Stimulated activated CD8-positive, alpha-beta memory T cell treated with anti-CD3 and anti-CD28 coated beads, Interleukin-7, amount 100 ng/mL, for 48 hours (primary cell): Measurements from ENCODE around the gene CPLX3.

Experiments
- DNase-seq, 2 donors: peaks; one replicate each; pipeline ENCODE4 v3.0.0-alpha.2; 2020; ENCODE audit warnings: low read depth in 1 of 2; ENCODE audit errors: extremely low read depth in 1 of 2

Gene CPLX3

DNA sequence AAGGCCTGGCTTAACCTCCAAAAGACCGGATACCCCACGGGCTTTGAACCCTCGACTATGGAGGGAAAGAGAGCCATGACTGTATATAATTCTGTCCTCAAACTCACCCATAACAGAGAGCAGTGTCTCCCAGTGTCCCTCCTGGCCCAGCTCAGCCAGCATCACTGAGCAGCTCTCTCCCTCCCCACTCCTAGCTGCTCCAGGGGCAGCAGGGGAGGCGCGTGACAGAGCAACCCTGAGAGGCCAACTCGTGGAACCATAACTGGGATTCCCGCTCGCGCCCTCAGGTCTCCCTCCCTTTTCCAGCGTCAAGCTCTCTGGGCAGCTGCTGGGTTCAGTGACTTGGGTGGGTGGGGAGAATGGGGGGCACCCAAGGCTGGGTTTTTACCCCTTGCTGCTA is 561 bp upstream of the CPLX3 start:
- DNase-seq: no peak

DNA sequence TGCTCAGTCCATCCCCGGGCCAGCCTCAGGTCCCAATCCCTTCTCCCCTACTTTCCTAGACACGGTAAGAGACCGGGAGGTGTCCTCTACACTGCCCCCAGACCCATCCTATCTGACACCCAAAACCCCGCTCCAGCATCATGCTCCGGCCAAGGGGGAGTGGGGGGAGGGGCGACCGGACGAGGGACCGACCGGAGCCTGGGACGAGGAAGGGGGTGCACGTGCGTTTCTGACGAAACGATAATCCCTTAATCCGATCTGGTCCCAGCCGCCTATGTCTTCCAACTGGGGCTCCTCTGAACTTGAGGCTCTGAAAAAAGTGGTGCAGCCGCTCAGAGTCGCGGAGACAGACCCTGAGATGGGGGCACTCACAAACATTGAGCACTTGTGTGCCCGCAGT is 494 bp downstream of the CPLX3 start:
- no peak for DNase-seq

DNA sequence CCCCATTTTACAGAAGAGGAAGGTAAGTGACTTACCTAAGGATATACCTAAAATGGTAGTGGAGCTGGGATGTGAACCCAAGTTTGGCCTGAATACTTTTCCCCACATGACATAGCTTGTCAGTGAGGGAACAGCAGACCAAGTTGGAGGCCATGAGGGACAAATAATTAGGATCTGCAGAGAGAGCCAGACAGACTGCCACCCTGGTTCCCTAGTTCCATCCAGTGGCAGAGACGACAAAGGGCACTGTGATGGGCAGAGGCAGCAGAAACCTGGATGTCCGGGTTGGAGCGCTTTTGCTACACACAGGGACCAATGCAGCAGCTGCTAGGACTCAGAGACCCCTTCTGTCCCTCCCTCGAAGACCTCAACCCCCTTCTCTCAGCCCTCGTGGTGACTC is 1.2 kb downstream of the CPLX3 start:
- no peak for DNase-seq

DNA sequence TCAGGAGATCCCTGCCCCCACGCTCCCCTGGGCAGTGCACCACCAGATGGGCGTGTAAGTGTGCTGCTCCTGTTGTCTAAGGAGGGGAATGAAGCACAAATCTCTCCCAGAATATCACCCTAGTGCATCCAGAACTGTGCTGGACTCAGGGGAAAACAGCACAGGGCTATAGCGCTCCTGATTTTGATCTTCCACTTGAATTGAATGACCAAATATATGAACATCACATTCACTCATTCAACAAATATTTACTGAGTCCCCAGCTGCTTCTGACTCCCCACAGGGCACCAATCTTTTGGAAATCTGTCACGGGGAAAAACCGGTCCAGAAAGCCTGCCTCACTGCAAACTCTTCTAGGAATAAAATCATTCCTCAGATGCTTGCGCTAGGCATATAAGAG is 2.4 kb downstream of the CPLX3 start:
- no peak for DNase-seq

DNA sequence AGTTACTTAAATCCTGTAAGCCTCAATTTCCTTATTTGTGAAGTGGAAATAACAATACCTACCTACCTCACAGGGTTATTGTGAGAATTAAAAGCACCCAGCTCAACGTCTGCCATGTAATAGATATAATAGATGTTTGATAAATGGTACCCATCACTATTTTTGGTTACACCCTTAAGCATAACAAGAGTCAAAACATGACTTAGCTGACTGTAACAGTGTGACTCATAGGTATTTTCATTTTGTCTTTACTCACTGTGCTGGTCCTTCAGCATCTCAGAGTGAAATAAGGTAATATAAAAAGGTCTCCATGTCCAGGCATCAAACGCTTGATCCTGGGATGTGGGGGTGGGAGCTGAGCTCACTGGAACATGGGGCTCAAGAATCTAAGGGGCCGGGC is 3.1 kb downstream of the CPLX3 start:
- no peak for DNase-seq

DNA sequence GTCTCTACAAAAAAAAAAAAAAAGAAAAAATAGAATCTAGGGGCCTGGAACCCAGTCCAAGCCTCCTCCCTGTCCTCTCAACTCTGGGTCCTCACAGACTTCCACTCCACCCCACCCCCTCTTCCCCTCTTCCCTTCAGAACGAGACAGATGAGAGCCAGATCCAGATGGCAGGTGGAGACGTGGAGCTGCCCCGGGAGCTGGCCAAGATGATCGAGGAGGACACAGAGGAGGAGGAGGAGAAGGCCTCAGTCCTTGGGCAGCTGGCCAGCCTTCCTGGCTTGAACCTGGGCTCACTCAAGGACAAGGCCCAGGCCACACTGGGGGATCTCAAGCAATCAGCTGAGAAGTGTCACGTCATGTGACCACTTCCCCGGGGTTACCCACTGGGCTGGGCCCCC is 3.6 kb downstream of the CPLX3 start:
- DNase-seq: no peak

DNA sequence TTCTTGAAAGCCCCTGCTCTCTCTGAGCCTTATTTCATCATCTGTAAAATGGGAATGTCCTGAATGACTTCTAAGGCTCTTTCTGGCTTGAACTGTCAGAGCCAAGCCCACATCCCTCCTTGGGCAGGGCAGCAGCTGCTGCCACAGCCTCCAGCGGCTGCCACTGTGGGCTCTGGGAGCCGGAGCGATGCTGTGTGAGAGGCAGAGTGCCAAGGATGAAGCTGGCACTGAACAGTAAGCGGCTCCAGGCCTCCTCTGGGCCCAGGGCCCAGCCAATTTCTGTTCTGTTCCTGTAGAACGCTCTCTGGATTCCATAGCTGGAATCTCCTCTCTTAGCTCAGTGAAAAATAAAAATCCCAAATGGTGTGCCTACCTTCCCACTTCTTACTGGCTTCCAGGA is 4.4 kb downstream of the CPLX3 start:
- DNase-seq: no peak

DNA sequence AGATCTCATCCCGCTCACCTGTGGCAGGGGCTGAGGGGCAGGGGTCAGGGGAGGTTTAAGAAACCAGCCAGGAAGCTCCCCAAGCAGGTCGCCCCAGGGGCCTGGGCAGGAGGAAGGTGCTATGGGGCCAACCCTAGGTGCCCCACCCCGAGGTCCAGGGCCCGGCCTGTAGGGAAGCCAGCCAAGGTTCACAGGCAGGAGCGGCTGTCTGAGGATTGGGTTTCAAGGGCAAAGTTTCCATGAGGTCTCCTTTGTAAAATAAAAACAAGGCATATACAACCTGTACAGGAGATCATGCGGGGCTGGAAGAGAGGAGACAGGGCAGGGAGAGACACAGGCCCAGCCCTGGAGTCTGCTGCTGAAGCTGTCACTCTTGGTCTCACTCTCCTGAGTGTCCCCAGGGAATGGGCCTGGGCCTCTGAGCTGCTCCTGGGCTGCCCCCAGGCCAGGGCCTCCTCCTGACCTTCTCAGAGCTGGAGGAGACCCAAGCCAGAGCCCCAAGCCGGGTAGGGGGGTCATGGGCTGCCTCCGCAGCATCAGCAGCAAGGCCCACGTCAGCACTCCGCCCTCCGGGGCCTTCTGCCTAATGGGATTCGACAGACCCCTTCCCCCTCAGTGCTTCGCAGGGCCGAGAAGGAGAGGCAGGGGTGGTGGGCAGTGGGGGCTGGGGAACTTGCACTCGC is 5.5 kb downstream of the CPLX3 start:
- no peak for DNase-seq

DNA sequence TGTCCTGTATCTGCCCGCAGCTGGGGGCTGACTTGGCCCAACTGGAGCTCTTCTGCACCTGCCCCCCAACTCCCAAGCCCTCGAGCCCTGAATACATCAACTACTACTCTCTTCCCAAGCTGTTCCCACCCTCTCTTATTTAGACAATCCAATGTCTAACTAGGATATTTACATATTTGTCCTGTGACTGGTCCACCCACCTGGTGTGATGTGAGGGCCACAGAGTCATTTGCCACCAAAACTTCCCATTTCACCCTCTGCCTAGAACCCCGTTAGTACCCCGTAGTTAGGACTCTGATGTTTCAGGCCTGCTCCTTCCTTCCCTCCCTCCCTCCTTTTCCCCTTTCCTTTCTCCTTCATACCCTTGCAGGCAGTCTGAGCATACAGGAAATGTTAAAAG is 6.4 kb downstream of the CPLX3 start:
- DNase-seq: no peak

DNA sequence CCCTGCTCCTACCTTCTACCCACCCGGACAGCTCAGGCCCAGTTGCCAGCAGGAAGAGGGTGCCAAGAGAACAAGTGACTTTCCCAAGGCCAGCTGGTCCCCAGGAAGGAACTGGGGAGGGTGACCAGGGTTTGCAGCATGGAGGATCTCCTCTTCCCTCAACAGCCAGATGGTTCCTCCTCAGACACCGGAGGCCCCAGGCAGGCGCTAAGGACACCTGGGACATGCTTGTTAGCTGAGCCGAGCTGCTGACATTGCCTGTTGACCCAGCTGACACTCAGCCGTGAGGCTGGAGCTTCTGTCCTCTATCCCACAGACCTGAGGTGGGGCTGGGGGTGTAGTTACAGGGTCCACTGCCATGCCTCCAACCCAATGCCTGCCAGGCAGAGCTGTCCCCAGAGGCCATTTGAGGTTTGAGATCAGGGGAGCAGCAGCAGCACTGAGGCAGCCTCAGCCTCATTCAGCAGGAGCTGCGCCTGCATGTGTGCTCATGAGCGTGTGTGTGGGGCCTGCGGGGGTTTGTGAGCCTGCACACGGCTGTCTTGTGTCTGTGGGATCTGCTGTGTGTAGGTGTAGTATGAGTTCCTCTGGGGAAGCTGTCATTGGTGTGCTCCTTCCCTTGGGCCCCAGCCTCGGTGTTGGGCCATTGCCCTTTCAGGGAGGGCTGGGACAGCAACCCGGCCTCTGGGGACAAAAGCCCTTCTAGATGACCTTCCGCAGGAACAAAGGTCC is 7.1 kb downstream of the CPLX3 start:
- no peak for DNase-seq

DNA sequence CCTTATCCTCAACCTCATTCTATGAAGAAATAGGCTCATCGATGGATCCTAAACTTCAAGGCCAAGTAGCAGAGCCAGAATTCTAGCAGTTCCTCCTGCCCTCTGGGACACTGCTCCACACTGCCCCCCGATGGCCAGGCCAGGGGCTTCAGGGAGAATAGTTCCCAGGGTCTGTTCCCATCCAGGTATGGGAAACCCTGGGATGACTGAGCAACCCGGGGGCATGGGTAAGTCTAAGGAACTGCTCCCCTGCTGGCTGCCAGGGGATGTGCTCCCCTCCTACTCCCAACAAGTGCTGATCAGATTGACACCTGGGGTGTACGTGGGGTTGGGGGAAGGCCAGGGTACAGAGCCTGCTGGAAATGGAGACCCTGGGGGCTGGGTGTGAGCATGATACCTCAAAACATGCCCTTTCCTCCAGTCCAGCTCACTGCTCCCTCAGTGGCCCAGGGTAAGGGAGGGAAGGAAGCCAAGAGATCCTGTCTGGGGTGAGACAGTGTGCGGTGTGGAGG is 8.9 kb downstream of the CPLX3 start:
- DNase-seq: no peak

DNA sequence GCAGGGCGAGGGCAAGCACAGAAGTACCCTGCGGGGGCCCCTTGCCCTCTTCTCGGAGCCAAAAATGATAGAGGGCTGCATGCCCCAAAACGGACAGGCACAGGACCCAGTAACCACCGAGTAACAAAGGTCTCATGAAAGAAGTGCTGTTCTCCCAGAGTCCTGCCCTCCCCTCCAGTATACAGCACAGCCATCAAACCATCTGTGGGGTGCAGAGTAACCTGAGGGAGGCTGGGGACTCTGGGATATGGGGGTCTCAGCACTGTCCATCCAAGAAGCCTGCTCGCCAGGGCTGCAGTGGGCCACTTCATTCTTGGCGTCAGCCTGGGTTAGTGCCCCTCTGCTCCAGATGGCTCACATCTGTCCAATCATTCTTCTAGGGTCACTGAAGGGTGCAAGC is 10.4 kb downstream of the CPLX3 start:
- no peak for DNase-seq

DNA sequence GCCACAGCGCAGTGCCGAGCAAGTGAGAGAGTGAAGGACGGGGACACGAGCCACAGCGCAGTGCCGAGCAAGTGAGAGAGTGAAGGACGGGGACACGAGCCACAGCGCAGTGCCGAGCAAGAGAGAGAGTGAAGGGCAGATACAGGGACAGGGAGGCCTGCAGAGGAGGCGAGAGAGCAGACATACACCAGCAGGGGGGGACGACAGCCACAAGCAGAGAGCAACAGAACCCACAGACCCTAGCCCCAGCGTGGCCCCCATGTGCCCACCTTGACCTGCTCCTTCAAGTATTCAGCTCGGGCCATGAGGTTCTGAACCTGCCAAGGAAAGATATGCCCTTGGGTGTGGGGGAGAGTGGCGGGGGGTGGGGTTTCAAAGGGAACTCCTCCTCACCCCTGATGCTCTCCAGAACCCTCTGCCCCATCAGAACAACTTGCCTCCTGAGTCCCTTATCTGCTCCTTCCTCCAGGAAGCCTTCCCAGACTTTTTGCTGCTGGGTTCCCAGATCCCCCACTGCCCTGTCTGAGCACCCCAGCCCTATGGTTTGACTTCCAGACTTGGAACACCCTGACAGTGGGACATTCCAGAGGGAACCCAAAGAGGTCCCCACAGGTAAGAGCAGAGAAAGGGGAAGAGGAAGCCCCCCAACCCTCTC is 11.2 kb downstream of the CPLX3 start:
- DNase-seq: no peak

DNA sequence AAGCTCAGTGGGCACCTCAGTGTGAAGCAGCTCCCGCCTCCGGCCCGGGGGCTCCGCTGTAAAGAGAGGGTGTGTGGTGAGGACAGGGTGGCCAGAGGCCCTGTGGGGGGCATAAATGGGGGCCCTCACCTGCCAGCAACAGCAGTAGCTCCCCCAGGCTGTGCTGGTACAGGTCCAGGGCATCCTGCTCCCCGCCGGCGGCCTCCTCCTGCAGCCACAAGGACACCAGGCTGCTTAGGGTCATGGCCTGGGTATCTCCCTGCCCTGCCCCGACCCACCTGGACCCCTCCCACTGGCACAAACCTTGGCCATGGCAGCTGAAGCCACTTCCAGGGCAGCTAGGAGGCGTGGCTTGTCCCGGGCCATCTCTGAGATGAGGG is 11.7 kb downstream of the CPLX3 start:
- no peak for DNase-seq

DNA sequence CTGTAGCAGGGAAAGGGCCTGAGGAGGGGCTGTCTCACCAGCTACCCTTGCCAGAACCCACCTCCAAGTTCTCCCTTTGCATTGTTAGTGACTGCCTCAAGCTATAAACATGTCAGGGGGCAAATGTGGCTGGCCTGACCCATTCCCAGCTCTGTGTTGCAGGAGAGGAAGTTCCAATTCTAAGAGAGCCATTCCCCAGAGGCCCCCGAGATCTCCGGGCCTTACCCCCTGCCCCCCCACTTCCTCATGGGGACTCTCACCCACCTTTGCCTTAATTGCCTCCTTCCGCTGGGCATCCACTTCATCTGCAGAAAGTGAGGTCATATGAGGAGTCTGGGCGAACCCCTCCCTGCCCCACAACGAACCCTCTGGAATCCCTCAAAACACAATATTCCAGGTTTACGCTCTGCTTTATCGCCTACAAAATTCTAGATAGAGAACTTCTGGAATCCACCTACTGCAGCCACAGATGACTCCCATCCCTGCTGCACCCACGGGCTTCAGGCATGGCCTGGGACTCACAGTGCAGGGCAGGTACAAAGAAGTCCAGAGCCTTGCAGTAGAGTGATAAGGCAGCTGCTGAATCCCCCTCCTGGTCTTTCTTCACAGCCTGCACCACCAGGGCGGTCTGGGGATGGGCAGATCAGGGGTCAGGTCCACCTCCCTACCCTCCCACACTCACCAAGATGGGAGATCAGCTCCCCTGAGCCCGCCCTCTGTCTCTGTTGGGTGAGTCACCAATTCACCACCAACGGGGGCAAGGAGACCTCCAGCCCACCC is 12.5 kb downstream of the CPLX3 start:
- DNase-seq: no peak

DNA sequence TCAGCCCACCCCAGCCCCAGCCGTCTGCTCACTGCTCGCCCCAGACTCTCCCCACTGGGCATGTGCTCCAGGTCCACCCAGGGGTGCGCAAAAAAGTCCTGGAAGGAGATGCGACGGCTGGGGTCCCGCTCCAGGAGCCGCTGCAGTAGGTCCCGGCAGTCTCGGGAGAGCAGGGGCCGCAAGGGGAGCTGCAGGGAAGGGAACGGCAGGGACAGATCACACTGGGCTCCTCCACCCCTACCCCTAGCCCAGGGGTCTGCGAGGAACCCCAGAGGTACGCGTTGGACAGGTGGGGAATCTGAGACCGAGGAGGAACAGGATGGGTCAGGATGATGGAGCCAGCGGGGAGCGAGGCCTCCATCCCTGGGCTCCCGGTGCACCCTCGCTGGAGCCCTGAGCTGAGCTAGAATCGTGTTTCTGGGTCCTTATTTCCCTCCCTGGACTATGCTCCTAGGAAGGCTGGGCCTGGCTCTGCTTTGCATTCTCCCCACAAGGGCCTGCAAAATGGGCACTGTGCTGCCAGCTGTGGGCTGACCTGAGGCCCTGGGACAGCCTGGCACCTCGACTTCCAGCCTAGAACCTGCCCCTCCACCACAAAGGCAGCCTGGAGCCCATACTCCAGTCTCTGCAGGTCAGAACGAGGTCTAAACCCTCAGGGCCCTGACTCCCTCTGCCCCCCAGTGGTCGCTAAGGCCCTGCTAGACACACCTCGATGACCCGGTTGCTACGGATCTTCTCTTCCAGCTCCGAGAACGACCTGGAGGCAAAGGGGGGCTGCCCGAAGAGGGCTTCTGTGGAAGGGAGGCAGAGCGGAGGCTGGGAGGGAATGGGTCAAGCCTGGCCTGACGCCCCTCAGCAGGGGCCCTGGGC is 13.3 kb downstream of the CPLX3 start:
- DNase-seq: no peak

DNA sequence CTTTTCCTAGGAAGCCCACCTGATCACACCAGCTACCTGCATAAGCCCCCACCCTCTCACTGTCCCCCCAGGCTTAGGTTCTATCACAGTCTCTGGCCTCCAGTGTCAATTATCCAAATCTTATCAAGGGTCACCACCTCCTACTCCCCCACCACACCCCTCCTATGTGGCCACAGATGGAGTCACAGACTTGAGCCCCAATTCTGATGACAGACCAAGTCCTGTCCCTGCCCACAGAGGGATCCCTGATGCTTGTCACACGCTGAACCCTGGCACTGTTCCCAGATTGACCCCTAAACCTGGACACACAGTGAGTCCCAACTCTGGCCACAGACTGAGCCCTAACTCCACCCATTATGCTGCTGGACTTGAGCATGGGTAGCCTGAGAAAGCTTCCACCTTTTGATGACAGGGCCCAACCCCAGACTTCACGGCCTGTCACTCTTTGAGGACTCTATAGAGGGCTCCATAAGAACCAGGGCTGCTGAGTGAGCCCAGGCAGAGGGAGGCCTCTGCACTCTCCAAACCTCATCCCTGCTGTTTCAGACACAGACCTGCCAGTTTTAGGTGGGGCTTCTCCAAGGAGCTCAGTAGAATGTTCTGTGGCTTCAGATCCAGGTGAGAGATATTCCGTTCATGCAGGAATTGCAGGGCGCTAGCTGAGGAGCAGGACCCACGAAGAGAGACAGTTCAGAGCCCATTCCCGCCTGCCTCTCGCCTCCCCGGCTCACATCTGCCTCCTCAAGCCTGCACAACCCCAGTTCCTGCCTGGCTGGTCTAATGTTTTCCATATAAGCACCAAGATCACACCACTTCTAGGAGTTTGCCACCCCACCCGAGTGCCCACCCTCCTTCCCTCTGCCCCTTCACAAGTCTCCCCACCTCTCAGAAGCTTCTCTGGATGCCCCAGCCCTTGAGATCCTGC is 14.7 kb downstream of the CPLX3 start:
- no peak for DNase-seq

DNA sequence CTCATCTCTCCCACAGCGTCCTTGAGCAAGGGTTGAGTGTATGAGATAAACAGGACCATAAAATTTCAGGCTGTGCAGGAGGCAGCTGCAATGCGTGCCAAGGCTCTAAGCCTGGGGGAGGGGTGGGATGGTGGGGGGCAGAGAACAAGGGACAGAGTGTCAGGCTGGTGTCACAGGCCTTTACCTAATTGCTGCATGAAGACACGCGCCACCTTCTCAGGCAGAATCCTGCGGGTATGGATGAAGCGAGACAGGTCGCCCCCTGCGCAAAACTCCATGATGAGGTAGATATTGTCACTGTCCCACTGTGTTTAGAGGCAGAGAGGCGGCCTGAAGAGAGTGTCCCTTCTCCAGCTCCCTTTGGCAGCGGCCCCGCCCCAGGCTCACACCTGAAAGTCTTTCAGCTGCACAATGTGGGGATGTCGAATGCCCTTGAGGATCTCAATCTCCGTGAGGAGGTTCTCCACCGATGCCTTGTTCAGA is 15.5 kb downstream of the CPLX3 start:
- DNase-seq: no peak
